ENCODE results near the gene NUAK2. TPM values are rescaled to one million over a fixed set of nuclear protein-coding genes. Genes with fewer than 3 reads are reported as not detected.
A peak's percentile ranks its signal among the peaks of the same experiment; 100 is the strongest.

NUAK2 gene
- total and polyA plus RNA-seq, 2 of the 8 experiments (the other 6 are each of a cell fraction or from before 2014, with no cell fraction given) = 9.4 to 12.9 TPM

GRCh38 chr1:205335692-205336091 lies 14.1 kb upstream of the NUAK2 start (continued):
- no peak for TF ChIP-seq JUND (IDR thresholded peaks at IDR 0.05; ENCODE audit: low read length)
- TF ChIP-seq TCF12 (IDR thresholded peaks at IDR 0.05; ENCODE audit: low read depth, low read length) = 0 out of 2 replicates have a peak, but pooled peaks have one; percentile 10
- peak; percentile 39; the same call in 1 of the 2 replicates for TF ChIP-seq SP4 (IDR thresholded peaks at IDR 0.05; ENCODE audit: low read length)
- TF ChIP-seq KDM1A (IDR thresholded peaks at IDR 0.05; ENCODE audit: borderline replicate concordance, low read length) = no peak
- peak in 1 of 2 experiments; percentile 77; a peak in 1 of 4 replicates for TF ChIP-seq HDAC2 (IDR thresholded peaks at IDR 0.05; ENCODE audit: borderline replicate concordance in 1 of 2, low read depth in 2 of 2, low read length in 2 of 2)
- no peak for TF ChIP-seq RNF2 (IDR thresholded peaks at IDR 0.05; ENCODE audit: borderline replicate concordance, low read depth, low read length, missing control alignments, poor library complexity, severe bottlenecking)
- peak; percentile 78 to 89 for TF ChIP-seq RAD21 (IDR thresholded peaks at IDR 0.05 in 1 of 2, conservative IDR thresholded peaks at IDR 0.05 in 1 of 2; ENCODE audit: low read depth in 2 of 2, low read length in 2 of 2)
- TF ChIP-seq ATF3 (IDR thresholded peaks at IDR 0.05; ENCODE audit: insufficient read depth, low read depth, low read length) = 0 out of 2 replicates have a peak, but pooled peaks have one; percentile 29
